SU-DHL-6 (cell line): ENCODE data around the gene CEP41.

Experiments
- H2AFZ ChIP-seq: fragments of 200-600 bp; sonication (generic); 2 replicates; pipeline ENCODE4 v1.6.1; 2014; ENCODE audit warnings: low read depth, mild to moderate bottlenecking, moderate library complexity, mixed read lengths, antibody characterized with exemption, low read length; ENCODE audit not compliant: severe bottlenecking
- H3F3A ChIP-seq: fragments of 200-600 bp; shearing (Covaris generic); 2 replicates; pipeline ENCODE4 v1.6.0; 2016; ENCODE audit warnings: antibody characterized with exemption, mild to moderate bottlenecking; ENCODE audit not compliant: insufficient read depth
- H3K27ac ChIP-seq: fragments of 200-600 bp; sonication (generic); 2 replicates; pipeline ENCODE4 v1.5.1; 2016; ENCODE audit warnings: low read depth, mild to moderate bottlenecking, low read length, moderate library complexity, mixed read lengths
- H3K27me3 ChIP-seq: fragments of 200-600 bp; sonication (generic), shearing (Covaris generic); 2 replicates; pipeline ENCODE4 v1.6.0; 2014; ENCODE audit warnings: mild to moderate bottlenecking, low read length
- H3K36me3 ChIP-seq: fragments of 200-600 bp; sonication (generic); 2 replicates; pipeline ENCODE4 v1.6.1; 2014; ENCODE audit warnings: mild to moderate bottlenecking, low read length, mixed read lengths
- H3K4me2 ChIP-seq: fragments of 300-600, 200-600 bp; shearing (Covaris generic), sonication (generic); 2 replicates; pipeline ENCODE4 v1.6.0; 2014; ENCODE audit warnings: low read length, low read depth, mild to moderate bottlenecking; ENCODE audit not compliant: poor library complexity, severe bottlenecking
- H3K4me3 ChIP-seq: fragments of 200-600 bp; sonication (generic); 2 replicates; pipeline ENCODE4 v1.5.1; 2014; ENCODE audit warnings: antibody characterized with exemption, low read length, mild to moderate bottlenecking, mixed read lengths; ENCODE audit not compliant: insufficient read depth, poor library complexity, severe bottlenecking
- H3K79me2 ChIP-seq: fragments of 200-600 bp; sonication (generic); 2 replicates; pipeline ENCODE4 v1.6.1; 2014; ENCODE audit warnings: mild to moderate bottlenecking, low read length, moderate library complexity; ENCODE audit not compliant: insufficient read depth
- H3K9ac ChIP-seq: fragments of 200-600 bp; sonication (generic); 2 replicates; pipeline ENCODE4 v1.7.0; 2014; ENCODE audit warnings: mild to moderate bottlenecking, low read length
- H3K9me2 ChIP-seq: fragments of 200-600 bp; sonication (generic); replicated peaks from 2 replicates; pipeline ENCODE4 v1.6.1; 2014; ENCODE audit warnings: low read length; ENCODE audit not compliant: insufficient read depth
- H3K9me3 ChIP-seq: fragments of 200-600 bp; sonication (generic); 2 replicates; pipeline ENCODE4 v1.6.1; 2014; ENCODE audit warnings: low read length, mixed read lengths; ENCODE audit not compliant: insufficient read depth
- H4K20me1 ChIP-seq: fragments of 200-600 bp; sonication (generic); 2 replicates; pipeline ENCODE4 v1.6.1; 2014; ENCODE audit warnings: low read depth, mild to moderate bottlenecking, antibody characterized with exemption, low read length, moderate library complexity, mixed read lengths
- CTCF ChIP-seq: fragments of 200-600 bp; sonication (generic); IDR thresholded peaks from one replicate; pipeline ENCODE4 v1.5.1; 2017; ENCODE audit warnings: antibody characterized with exemption, mild to moderate bottlenecking, low read length, moderate library complexity; ENCODE audit not compliant: insufficient read depth, poor library complexity, severe bottlenecking
- EZH2phosphoT487 ChIP-seq: fragments of 200-600 bp; sonication (generic), shearing (Covaris generic); conservative IDR thresholded peaks from 2 replicates; pipeline ENCODE4 v1.6.1; 2018; ENCODE audit warnings: mild to moderate bottlenecking, antibody characterized with exemption, low read length, moderate library complexity, mixed read lengths

Gene CEP41

GRCh38 chr7:130442601-130443000, 1.8 kb upstream of the CEP41 start:
- TF ChIP-seq EZH2phosphoT487: no peak
- TF ChIP-seq CTCF: no peak
- Histone ChIP-seq H3K79me2 (peaks cover 10% of the 10 kb centered on the region), H3F3A (peaks cover 10% of the 10 kb centered on the region; the same call in 1 of the 2 replicates), H3K4me2 (no peak overlapping the region), H2AFZ (peak overlapping the region; percentile 85), H3K36me3 (no peaks in the 10 kb centered on the region), H3K27ac (no peak overlapping the region), H3K9ac (no peak overlapping the region), H4K20me1 (no peaks in the 10 kb centered on the region), H3K27me3 (no peaks in the 10 kb centered on the region), H3K9me3 (no peaks in the 10 kb centered on the region), H3K9me2 (no peaks in the 10 kb centered on the region), H3K4me3 (no peak overlapping the region)

DNA sequence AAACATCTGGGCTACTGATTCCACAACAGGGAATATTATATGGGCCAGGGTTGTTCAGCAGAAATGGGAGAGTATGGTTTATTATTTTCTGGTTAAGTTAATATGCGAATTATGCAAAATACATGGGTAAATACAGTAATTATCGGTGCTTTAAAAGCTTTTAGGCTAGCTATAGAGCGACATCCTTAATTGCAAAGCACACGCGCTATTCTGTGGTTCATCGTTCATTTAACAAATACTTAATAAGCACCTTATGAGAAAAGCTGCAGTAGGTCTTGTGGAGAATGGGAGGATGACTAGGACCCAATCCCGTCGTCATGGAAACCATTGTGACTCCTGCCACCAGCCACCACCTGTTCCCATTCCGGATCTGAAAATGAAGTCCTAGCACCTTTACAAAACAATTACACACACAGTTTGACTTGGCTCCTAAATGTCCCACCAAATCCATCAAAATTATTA, 623 bp upstream of the CEP41 start:
- Histone ChIP-seq H3K27ac (peak overlapping the region; percentile 35), H4K20me1 (no peaks in the 10 kb centered on the region), H3K9ac (peak overlapping the region; percentile 73), H3K36me3 (no peaks in the 10 kb centered on the region), H3K9me3 (no peaks in the 10 kb centered on the region), H2AFZ (peak overlapping the region; percentile 85), H3K27me3 (no peaks in the 10 kb centered on the region), H3F3A (peaks cover 10% of the 10 kb centered on the region; the same call in 1 of the 2 replicates), H3K79me2 (peaks cover 10% of the 10 kb centered on the region), H3K4me3 (peak overlapping the region; percentile 47), H3K4me2 (peak overlapping the region; percentile 67), H3K9me2 (no peaks in the 10 kb centered on the region)
- TF ChIP-seq CTCF (no peak), EZH2phosphoT487 (no peak)

DNA sequence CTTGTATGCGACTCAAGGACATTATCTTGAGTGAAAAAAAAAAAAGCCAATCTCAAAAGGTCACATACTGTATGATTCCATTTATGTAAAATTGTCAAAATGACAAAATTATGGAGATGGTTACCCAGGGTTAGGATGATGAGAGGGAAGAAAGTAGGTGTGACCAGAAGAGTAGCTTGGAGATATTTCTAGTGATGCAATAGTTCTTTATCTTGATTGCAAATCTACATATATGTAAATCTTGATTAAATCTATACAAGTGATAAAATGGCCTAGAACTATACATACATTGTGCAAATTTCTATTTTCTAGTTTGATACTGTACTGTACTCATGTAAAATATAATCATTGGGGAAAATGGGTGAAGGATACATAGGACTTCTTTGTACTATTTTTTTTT, 4.6 kb downstream of the CEP41 start:
- 0 out of 2 replicates have a peak, but pooled peaks cover 5% of the 10 kb centered on the region for H3K36me3 ChIP-seq
- TF ChIP-seq CTCF: no peak
- no peak for TF ChIP-seq EZH2phosphoT487

More for the DNA sequence above, 4.6 kb downstream of the CEP41 start:
- H3K27me3 ChIP-seq: no peaks in the 10 kb centered on the region
- no peak overlapping the region for H3K27ac ChIP-seq
- H3K79me2 ChIP-seq: peaks cover 20% of the 10 kb centered on the region
- H3K9me2 ChIP-seq: no peaks in the 10 kb centered on the region
- no peaks in the 10 kb centered on the region for H4K20me1 ChIP-seq
- H3K4me2 ChIP-seq: no peak overlapping the region
- no peak overlapping the region for H3K4me3 ChIP-seq
- no peak overlapping the region for H2AFZ ChIP-seq
- peaks cover 10% of the 10 kb centered on the region; the same call in 1 of the 2 replicates for H3F3A ChIP-seq
- H3K9ac ChIP-seq: no peak overlapping the region
- H3K9me3 ChIP-seq: no peaks in the 10 kb centered on the region
